T-helper 1 cell treated with Interleukin-12 subunit alpha and Interleukin-12 subunit beta and Interleukin-4 antibody, amounts not matched to agents 30 ng/mL and 1 ng/mL, for 36 hours (primary cell): ENCODE data around the gene MDM4. TPM values are rescaled to one million over a fixed set of nuclear protein-coding genes. Genes with fewer than 3 reads are reported as not detected.

Source experiments
- intact Hi-C: fragments of 100-400 bp; cut with micrococcal nuclease; formaldehyde crosslinking; loops from one replicate; pipeline ENCODE4 v1.15.1; 2024
- total RNA-seq: library from RNA; stranded (reverse); gene quantifications from 2 replicates; pipeline ENCODE4 v1.2.3, GENCODE V29; 2022

Gene MDM4
- total RNA-seq, 1 donor from 2014 or later: 86.3 TPM

DNA sequence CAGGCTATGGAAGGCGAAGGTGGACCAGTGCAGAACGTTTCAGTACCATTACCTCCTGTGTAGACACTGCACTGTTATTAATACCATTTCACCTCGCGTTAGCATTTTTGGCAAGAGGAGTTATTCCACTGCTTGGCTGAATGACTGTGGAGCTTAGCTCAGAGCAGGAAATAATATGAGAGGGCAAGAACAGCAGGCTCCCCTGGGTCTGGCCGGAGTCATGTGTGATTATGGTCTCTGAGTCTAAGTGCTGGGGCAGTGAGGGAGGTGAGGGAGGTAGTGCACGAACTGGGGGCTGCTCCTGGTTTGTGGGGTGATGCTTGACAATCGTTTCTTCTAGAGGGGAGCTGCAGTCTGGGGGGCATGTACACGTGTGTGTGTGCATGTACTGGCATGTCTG, 82.9 kb downstream of the MDM4 start:
- intact Hi-C loops: no loop called here

DNA sequence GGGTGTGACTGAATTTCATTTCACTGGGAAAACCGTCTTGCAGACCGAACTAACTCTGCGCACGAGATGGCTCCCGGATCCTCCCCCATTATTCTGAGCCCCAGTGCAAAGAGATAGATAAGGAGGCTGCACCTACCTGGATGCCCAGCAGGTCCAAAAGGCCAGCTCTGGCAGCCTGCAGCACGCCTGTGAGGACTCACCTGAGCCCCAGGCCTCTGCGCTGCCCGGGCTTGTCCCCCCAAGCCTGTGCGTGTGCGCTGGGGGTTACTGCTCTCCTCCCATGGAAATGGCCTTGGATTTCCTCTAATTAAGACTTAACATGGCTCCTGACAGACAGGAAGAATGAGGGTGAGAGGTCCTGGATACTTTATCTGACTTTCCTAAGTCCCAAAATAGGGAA, 83.4 kb downstream of the MDM4 start:
- intact Hi-C loops: no loop called here

DNA sequence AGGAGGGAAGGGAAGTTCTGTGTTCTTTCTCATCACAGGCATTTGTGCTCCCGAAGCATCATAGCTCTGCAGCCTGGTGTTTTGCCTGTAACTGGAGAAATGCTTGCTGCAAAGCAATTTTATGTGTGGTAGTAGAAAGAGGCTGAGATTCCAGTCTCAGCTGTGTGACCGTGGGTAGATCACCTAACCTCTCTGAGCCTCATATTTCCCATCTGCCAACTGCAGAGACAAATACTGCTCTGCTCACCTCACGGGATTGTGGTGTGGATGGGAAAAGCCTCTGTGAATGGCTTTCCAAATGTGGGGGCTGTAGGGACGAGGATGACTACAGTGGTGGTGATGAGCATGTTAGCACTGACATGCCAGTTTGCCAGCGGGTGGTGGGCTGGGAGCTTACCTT, 84.0 kb downstream of the MDM4 start:
- intact Hi-C loops: no loop called here

GRCh38 chr1:204600968-204601367, 84.8 kb downstream of the MDM4 start:
- intact Hi-C loops: no loop called here

DNA sequence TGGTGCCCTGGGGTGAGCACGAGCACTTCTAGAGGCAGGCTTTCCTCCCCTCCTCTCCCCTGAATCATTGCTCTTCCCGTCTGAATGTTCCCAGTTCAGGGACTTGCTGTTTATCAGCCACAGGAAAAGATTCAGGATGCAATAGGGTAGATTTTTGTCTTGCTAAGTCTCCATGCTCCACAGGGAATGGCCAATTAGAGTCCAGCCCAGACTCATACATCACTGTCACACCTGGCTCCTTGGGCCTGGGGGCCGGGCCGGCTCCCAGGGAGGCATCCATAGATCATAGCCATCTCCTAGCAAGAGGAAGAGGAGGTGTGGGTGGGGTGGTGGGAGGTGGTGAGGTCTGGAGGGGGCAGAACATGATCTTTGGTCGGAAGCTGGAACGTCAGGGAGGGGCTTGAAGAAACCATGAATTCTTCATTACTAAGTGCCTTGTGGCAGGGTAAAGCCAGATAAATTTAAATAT, 85.9 kb downstream of the MDM4 start:
- intact Hi-C loops: no loop called here

DNA sequence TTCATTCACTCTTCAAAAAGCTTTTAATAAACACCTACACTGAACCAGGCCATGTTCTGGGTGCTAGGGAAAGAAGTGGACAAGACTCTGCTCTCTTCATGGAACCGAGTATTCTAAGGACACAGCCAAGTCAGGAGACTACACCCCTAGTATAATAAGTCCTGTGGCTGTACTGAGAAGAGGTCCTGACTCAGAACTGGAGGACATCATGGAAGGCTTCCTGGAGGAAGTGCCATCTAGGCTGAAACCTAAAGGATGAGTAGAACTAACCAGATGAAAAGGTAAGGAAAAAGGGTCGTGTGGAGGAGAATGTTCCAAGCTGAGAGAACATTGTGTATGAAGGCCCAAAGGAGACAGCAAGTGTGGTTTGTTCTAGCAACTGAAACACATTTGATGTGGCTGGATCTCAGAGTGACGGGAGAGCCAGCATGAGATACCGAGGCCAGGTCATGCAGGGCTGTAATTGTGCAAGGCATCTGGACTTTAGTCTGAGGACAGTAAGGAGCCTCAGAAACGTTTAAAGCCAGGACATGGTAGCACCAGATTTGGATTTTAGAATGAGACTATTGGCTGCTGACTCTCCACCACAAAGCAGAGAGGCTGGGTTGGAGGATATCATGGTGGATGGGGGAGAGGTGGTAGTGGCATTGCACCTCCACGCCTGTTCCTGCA, 86.8 kb downstream of the MDM4 start:
- intact Hi-C loops: no loop called here

- intact Hi-C loops: no loop called here
Observed at GRCh38 chr1:204605791-204606190, 89.6 kb downstream of the MDM4 start.

Other genes starting within 250 kb of the MDM4 start
- 0.29 and 0.32 TPM in 2 replicates for gene PLEKHA6, start 156.5 kb upstream of the MDM4 start, total RNA-seq
- gene PPP1R15B, start 104.6 kb upstream of the MDM4 start, total RNA-seq: 74.5 and 75.6 TPM in 2 replicates
- 34.0 and 34.8 TPM in 2 replicates for gene PIK3C2B, start 21.6 kb upstream of the MDM4 start, total RNA-seq
- gene LRRN2, start 169.3 kb downstream of the MDM4 start, total RNA-seq: 0.20 TPM in 1 of 2 replicates, not detected in the other